ENCODE data around the gene TFF3.

The TFF3 gene

GRCh38 chr21:42343963-42344510, 28.8 kb upstream of the TFF3 start:
- no peak for DNase-seq (ENCODE audit: extremely low spot score)
- CTCF ChIA-PET, result interaction anchor here (0.6 kb wide), 1 partner anchor 591 kb away, joined by 3 read pairs; no protein-coding TSS in a partner anchor
- no peak for TF ChIP-seq CTCF (IDR thresholded peaks at IDR 0.05; ENCODE audit: control extremely low read depth, extremely low read depth, low read depth, missing control alignments)
- POLR2A ChIA-PET, result no interaction called here

GRCh38 chr21:42343556-42343955, 28.3 kb upstream of the TFF3 start:
- POLR2A ChIA-PET, result no interaction called here
- TF ChIP-seq CTCF (IDR thresholded peaks at IDR 0.05; ENCODE audit: control extremely low read depth, extremely low read depth, low read depth, missing control alignments), result no peak
- no peak for DNase-seq (ENCODE audit: extremely low spot score)
- CTCF ChIA-PET, result interaction anchor here (0.6 kb wide), 1 partner anchor 591 kb away, joined by 3 read pairs; no protein-coding TSS in a partner anchor

- ChIA-PET POLR2A (no interaction called here), CTCF (interaction anchor here (1.1 to 2.9 kb wide), 4 partner anchors 13 to 67 kb away, joined by 3 to 8 read pairs (median 4); no protein-coding TSS in a partner anchor)
- DNase-seq (ENCODE audit: extremely low spot score), result no peak
- no peak for TF ChIP-seq CTCF (IDR thresholded peaks at IDR 0.05; ENCODE audit: control extremely low read depth, extremely low read depth, low read depth, missing control alignments)
Measured at GRCh38 chr21:42343101-42343500, 27.9 kb upstream of the TFF3 start.

GRCh38 chr21:42341776-42342542, 26.8 kb upstream of the TFF3 start:
- no peak for DNase-seq (ENCODE audit: extremely low spot score)
- CTCF ChIA-PET, result interaction anchor here (0.7 to 2.9 kb wide), 7 partner anchors 11 to 197 kb away, joined by 3 to 8 read pairs (median 3); no protein-coding TSS in a partner anchor
- TF ChIP-seq CTCF (IDR thresholded peaks at IDR 0.05; ENCODE audit: control extremely low read depth, extremely low read depth, low read depth, missing control alignments), result no peak
- POLR2A ChIA-PET, result no interaction called here

- DNase-seq (ENCODE audit: extremely low spot score), result no peak
- no peak for TF ChIP-seq CTCF (IDR thresholded peaks at IDR 0.05; ENCODE audit: control extremely low read depth, extremely low read depth, low read depth, missing control alignments)
- POLR2A ChIA-PET, result no interaction called here
- CTCF ChIA-PET, result interaction anchor here (1.4 to 5.4 kb wide), 4 partner anchors 16 to 86 kb away, joined by 4 to 30 read pairs (median 7); no protein-coding TSS in a partner anchor
Measured at GRCh38 chr21:42340187-42341050, 25.2 kb upstream of the TFF3 start.
